Measurements from ENCODE around the gene SLC1A5.

Gene SLC1A5

GRCh38 chr19:46812977-46813838 lies 24.8 kb upstream of the SLC1A5 start (continued):
- TF ChIP-seq ZBTB7A (tag by site-specific recombination; IDR thresholded peaks at IDR 0.05; ENCODE audit: low read depth) (no peak), ZNF555 (tag by site-specific recombination; conservative IDR thresholded peaks at IDR 0.05) (no peak), ZNF248 (tag by site-specific recombination; IDR thresholded peaks at IDR 0.05) (no peak), RBAK (tag by site-specific recombination; IDR thresholded peaks at IDR 0.05) (no peak), ZBTB6 (tag by site-specific recombination; IDR thresholded peaks at IDR 0.05) (no peak), ZNF747 (tag by site-specific recombination; IDR thresholded peaks at IDR 0.05) (no peak), GLI2 (tag by site-specific recombination; IDR thresholded peaks at IDR 0.05; ENCODE audit: borderline replicate concordance, low read depth) (no peak), ZBTB10 (tag by site-specific recombination; IDR thresholded peaks at IDR 0.05) (no peak), IKZF3 (tag by site-specific recombination; IDR thresholded peaks at IDR 0.05) (no peak), AEBP2 (tag by site-specific recombination; IDR thresholded peaks at IDR 0.05; ENCODE audit: borderline replicate concordance) (no peak), KLF1 (tag by site-specific recombination; IDR thresholded peaks at IDR 0.05) (peak; percentile 60), PRDM4 (tag by site-specific recombination; IDR thresholded peaks at IDR 0.05) (no peak), SCRT2 (tag by site-specific recombination; IDR thresholded peaks at IDR 0.05) (no peak), ZNF211 (tag by site-specific recombination; IDR thresholded peaks at IDR 0.05; ENCODE audit: low read depth) (no peak), ZNF23 (tag by site-specific recombination; IDR thresholded peaks at IDR 0.05; ENCODE audit: borderline replicate concordance) (no peak), PRDM1 (tag by site-specific recombination; IDR thresholded peaks at IDR 0.05) (peak; percentile 81), KLF16 (tag by site-specific recombination; IDR thresholded peaks at IDR 0.05) (no peak), ZNF24 (tag by site-specific recombination; IDR thresholded peaks at IDR 0.05) (no peak), ZNF324 (tag by site-specific recombination; IDR thresholded peaks at IDR 0.05) (no peak), ZNF157 (tag by site-specific recombination; IDR thresholded peaks at IDR 0.05) (no peak), OSR2 (tag by site-specific recombination; IDR thresholded peaks at IDR 0.05) (0 out of 2 replicates have a peak, but pooled peaks have one; percentile 2), HOXC10 (CRISPR knock-in tag; IDR thresholded peaks at IDR 0.05) (no peak), ZNF416 (tag by site-specific recombination; IDR thresholded peaks at IDR 0.05) (no peak), ZNF37A (tag by site-specific recombination; IDR thresholded peaks at IDR 0.05) (no peak), ZNF16 (tag by site-specific recombination; IDR thresholded peaks at IDR 0.05; ENCODE audit: low read depth) (no peak), ZNF626 (tag by site-specific recombination; IDR thresholded peaks at IDR 0.05) (no peak), ZIC2 (tag by site-specific recombination; IDR thresholded peaks at IDR 0.05) (peak; percentile 38; the same call in 1 of the 2 replicates), ZNF791 (tag by site-specific recombination; IDR thresholded peaks at IDR 0.05) (peak; percentile 69; the same call in 1 of the 2 replicates), ZNF266 (tag by site-specific recombination; IDR thresholded peaks at IDR 0.05; ENCODE audit: low read depth) (no peak)

Data from HEK293 (cell line).